Osteocyte (in vitro differentiated cells): ENCODE data around the gene FBXO28. TPM values are rescaled to one million over a fixed set of nuclear protein-coding genes. Genes with fewer than 3 reads are reported as not detected.

Experiments used
- DNase-seq: peaks from one replicate; pipeline ENCODE4 v3.0.0; 2021; ENCODE audit warnings: mixed read lengths; ENCODE audit not compliant: unreplicated experiment; ENCODE audit errors: extremely low spot score
- H3K27ac Mint-ChIP-seq: one replicate; pipeline ENCODE4 v1.8.0; 2021; ENCODE audit warnings: mild to moderate bottlenecking, mixed read lengths; ENCODE audit not compliant: unreplicated experiment
- H3K27me3 Mint-ChIP-seq: one replicate; pipeline ENCODE4 v1.8.0; 2021; ENCODE audit warnings: mixed read lengths; ENCODE audit not compliant: unreplicated experiment
- H3K36me3 Mint-ChIP-seq: one replicate; pipeline ENCODE4 v1.8.0; 2021; ENCODE audit warnings: mixed read lengths; ENCODE audit not compliant: unreplicated experiment
- H3K4me1 Mint-ChIP-seq: one replicate; pipeline ENCODE4 v1.8.0; 2021; ENCODE audit warnings: mixed read lengths; ENCODE audit not compliant: unreplicated experiment
- H3K4me3 Mint-ChIP-seq: one replicate; pipeline ENCODE4 v1.8.0; 2021; ENCODE audit warnings: mild to moderate bottlenecking, moderate library complexity, mixed read lengths; ENCODE audit not compliant: unreplicated experiment
- H3K9me3 Mint-ChIP-seq: one replicate; pipeline ENCODE4 v1.8.0; 2021; ENCODE audit warnings: mixed read lengths; ENCODE audit not compliant: unreplicated experiment
- CTCF ChIP-seq: fragments of 200-600 bp; sonication (generic); IDR thresholded peaks from 2 replicates; pipeline ENCODE4 v1.5.0; 2021; ENCODE audit warnings: antibody characterized with exemption, mild to moderate bottlenecking, moderate library complexity
- total RNA-seq: library from RNA; stranded (reverse); gene quantifications from 2 replicates; pipeline ENCODE4 v1.2.1, GENCODE V29; 2021

FBXO28 gene
- total RNA-seq, 1 donor from 2014 or later = 28.1 TPM

GRCh38 chr1:224138198-224138597, 24.3 kb downstream of the FBXO28 start:
- Mint-ChIP-seq H3K36me3 (peaks cover 15% of the 10 kb centered on the region), H3K4me3 (no peak overlapping the region), H3K4me1 (no peaks in the 10 kb centered on the region), H3K27ac (no peak overlapping the region), H3K9me3 (no peaks in the 10 kb centered on the region), H3K27me3 (no peaks in the 10 kb centered on the region)
- no peak for TF ChIP-seq CTCF
- no peak for DNase-seq

- Mint-ChIP-seq H3K9me3 (no peaks in the 10 kb centered on the region), H3K4me3 (no peak overlapping the region), H3K4me1 (no peaks in the 10 kb centered on the region), H3K27ac (no peak overlapping the region), H3K36me3 (peaks cover 11% of the 10 kb centered on the region), H3K27me3 (no peaks in the 10 kb centered on the region)
- no peak for DNase-seq
- TF ChIP-seq CTCF = no peak
Observed at GRCh38 chr1:224141693-224142092, 27.8 kb downstream of the FBXO28 start.

- no peak overlapping the region for H3K27ac Mint-ChIP-seq
- DNase-seq = no peak
- H3K4me1 Mint-ChIP-seq = no peaks in the 10 kb centered on the region
- H3K9me3 Mint-ChIP-seq = no peaks in the 10 kb centered on the region
- H3K4me3 Mint-ChIP-seq = no peak overlapping the region
- no peaks in the 10 kb centered on the region for H3K27me3 Mint-ChIP-seq
- peaks cover 4% of the 10 kb centered on the region for H3K36me3 Mint-ChIP-seq
- no peak for TF ChIP-seq CTCF
Observed at GRCh38 chr1:224149709-224150108, 35.8 kb downstream of the FBXO28 start.

- no peak overlapping the region for H3K4me3 Mint-ChIP-seq
- no peak for DNase-seq
- H3K4me1 Mint-ChIP-seq = no peaks in the 10 kb centered on the region
- no peak overlapping the region for H3K27ac Mint-ChIP-seq
- no peaks in the 10 kb centered on the region for H3K9me3 Mint-ChIP-seq
- no peak for TF ChIP-seq CTCF
- no peaks in the 10 kb centered on the region for H3K27me3 Mint-ChIP-seq
- peaks cover 9% of the 10 kb centered on the region for H3K36me3 Mint-ChIP-seq
Observed at GRCh38 chr1:224151117-224151516, 37.2 kb downstream of the FBXO28 start.

GRCh38 chr1:224157316-224157715, 43.4 kb downstream of the FBXO28 start:
- H3K9me3 Mint-ChIP-seq = no peaks in the 10 kb centered on the region
- no peak for TF ChIP-seq CTCF
- DNase-seq = peak; percentile 46
- H3K4me1 Mint-ChIP-seq = no peaks in the 10 kb centered on the region
- H3K27ac Mint-ChIP-seq = no peak overlapping the region
- H3K4me3 Mint-ChIP-seq = no peak overlapping the region
- peaks cover 24% of the 10 kb centered on the region for H3K36me3 Mint-ChIP-seq
- H3K27me3 Mint-ChIP-seq = no peaks in the 10 kb centered on the region
